Activated CD4-positive, alpha-beta memory T cell treated with anti-CD3 and anti-CD28 coated beads for 36 hours (primary cell): ENCODE data around the gene TNFSF13B. TPM values are rescaled to one million over a fixed set of nuclear protein-coding genes. Genes with fewer than 3 reads are reported as not detected.
A peak's percentile ranks its signal among the peaks of the same experiment; 100 is the strongest.
"Not testable (repeated sequence)": the region's sequence is repeated elsewhere in the genome, so short reads cannot be mapped to it uniquely, and the experiment has no call there.

Experiments used
- CTCF ChIA-PET: fragments of 350-600 bp; sonication (Branson Sonifier 250); formaldehyde crosslinking; loops from one replicate; lab custom pipeline; 2021; ENCODE audit warnings: antibody characterized with exemption, inconsistent platforms; lab: Charles Lee
- POLR2A ChIA-PET: fragments of 350-600 bp; sonication (Branson Sonifier 250); formaldehyde crosslinking; loops from one replicate; lab custom pipeline; 2021; ENCODE audit warnings: antibody characterized with exemption; lab: Charles Lee
- DNase-seq: peaks from one replicate; pipeline ENCODE4 v3.0.0-alpha.2; 2020
- H3K27ac Mint-ChIP-seq: one replicate; pipeline ENCODE4 v1.8.0; 2021; ENCODE audit warnings: mixed read lengths
- H3K27me3 Mint-ChIP-seq: one replicate; pipeline ENCODE4 v1.8.0; 2021; ENCODE audit warnings: mixed read lengths
- H3K36me3 Mint-ChIP-seq: one replicate; pipeline ENCODE4 v1.8.0; 2021; ENCODE audit warnings: mixed read lengths
- H3K4me1 Mint-ChIP-seq: one replicate; pipeline ENCODE4 v1.8.0; 2021; ENCODE audit warnings: low read depth, mixed read lengths
- H3K4me3 Mint-ChIP-seq: one replicate; pipeline ENCODE4 v1.8.0; 2021; ENCODE audit warnings: mild to moderate bottlenecking, mixed read lengths
- H3K9me3 Mint-ChIP-seq: one replicate; pipeline ENCODE4 v1.8.0; 2021; ENCODE audit warnings: mixed read lengths
- intact Hi-C: fragments of 100-400 bp; cut with micrococcal nuclease; formaldehyde crosslinking; loops from one replicate; pipeline ENCODE4 v1.15.1; 2023
- total RNA-seq, 2 experiments: library from RNA; stranded (reverse); gene quantifications; one replicate each; pipeline ENCODE4 v1.2.3, GENCODE V29; 2021

Gene TNFSF13B
- total RNA-seq, 2 experiments from 2014 or later, result 3.1 to 4.3 TPM

- intact Hi-C loops, result no loop called here
- H3K4me1 Mint-ChIP-seq, result peaks cover 7% of the 10 kb centered on the region
- no peaks in the 10 kb centered on the region for H3K9me3 Mint-ChIP-seq
- no peaks in the 10 kb centered on the region for H3K27me3 Mint-ChIP-seq
- ChIA-PET POLR2A (no interaction called here), CTCF (no interaction called here)
- DNase-seq, result no peak
- no peaks in the 10 kb centered on the region for H3K36me3 Mint-ChIP-seq
- no peak overlapping the region for H3K27ac Mint-ChIP-seq
- no peak overlapping the region for H3K4me3 Mint-ChIP-seq
Observed at GRCh38 chr13:108288741-108289140, 19.2 kb downstream of the TNFSF13B start.

DNA sequence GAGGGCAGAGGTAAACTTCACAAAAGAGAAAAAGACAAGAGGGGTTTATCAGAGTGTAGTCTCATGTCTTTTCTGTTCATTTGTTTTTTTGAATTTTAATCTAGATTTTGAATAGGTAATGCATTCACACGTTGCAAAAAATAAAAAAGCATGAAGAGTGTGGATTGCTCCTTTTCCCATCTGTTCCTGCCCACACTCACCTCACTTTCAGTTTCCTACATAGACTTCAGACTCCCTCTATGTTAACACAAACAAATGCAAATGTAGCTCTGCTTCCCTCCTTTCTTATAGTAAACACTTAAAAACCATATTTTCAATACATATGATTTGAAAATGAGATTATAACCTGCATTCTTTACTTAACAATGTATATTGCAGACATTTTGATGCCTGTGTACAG is 20.3 kb downstream of the TNFSF13B start:
- POLR2A ChIA-PET, result no interaction called here
- intact Hi-C loops, result no loop called here
- no peaks in the 10 kb centered on the region for H3K9me3 Mint-ChIP-seq
- no peaks in the 10 kb centered on the region for H3K36me3 Mint-ChIP-seq
- H3K4me1 Mint-ChIP-seq, result peaks cover 7% of the 10 kb centered on the region
- CTCF ChIA-PET, result no interaction called here
- no peak overlapping the region for H3K4me3 Mint-ChIP-seq
- H3K27ac Mint-ChIP-seq, result no peak overlapping the region
- no peak for DNase-seq
- no peaks in the 10 kb centered on the region for H3K27me3 Mint-ChIP-seq

GRCh38 chr13:108297114-108297513 is 27.6 kb downstream of the TNFSF13B start:
- Mint-ChIP-seq H3K27me3 (no peaks in the 10 kb centered on the region), H3K36me3 (peaks cover 17% of the 10 kb centered on the region), H3K4me3 (no peak overlapping the region), H3K27ac (no peak overlapping the region), H3K9me3 (peaks cover 10% of the 10 kb centered on the region), H3K4me1 (no peaks in the 10 kb centered on the region)
- ChIA-PET CTCF (no interaction called here), POLR2A (no interaction called here)
- intact Hi-C loops, result no loop called here
- no peak for DNase-seq

GRCh38 chr13:108302279-108302678 is 32.8 kb downstream of the TNFSF13B start:
- no peak overlapping the region for H3K4me3 Mint-ChIP-seq
- ChIA-PET POLR2A (no interaction called here), CTCF (no interaction called here)
- H3K27me3 Mint-ChIP-seq, result no peaks in the 10 kb centered on the region
- intact Hi-C loops, result no loop called here
- peaks cover 5% of the 10 kb centered on the region for H3K9me3 Mint-ChIP-seq
- H3K27ac Mint-ChIP-seq, result no peak overlapping the region
- H3K4me1 Mint-ChIP-seq, result peaks cover 14% of the 10 kb centered on the region
- peaks cover 19% of the 10 kb centered on the region for H3K36me3 Mint-ChIP-seq
- DNase-seq, result no peak

- POLR2A ChIA-PET, result no interaction called here
- no peaks in the 10 kb centered on the region for H3K27me3 Mint-ChIP-seq
- no peak overlapping the region for H3K4me3 Mint-ChIP-seq
- CTCF ChIA-PET, result no interaction called here
- peaks cover 18% of the 10 kb centered on the region for H3K4me1 Mint-ChIP-seq
- intact Hi-C loops, result loop anchor here (2.0 kb wide), 1 partner anchor 34 kb away; no protein-coding TSS in a partner anchor
- no peak overlapping the region for H3K27ac Mint-ChIP-seq
- H3K9me3 Mint-ChIP-seq, result peaks cover 6% of the 10 kb centered on the region
- H3K36me3 Mint-ChIP-seq, result peaks cover 14% of the 10 kb centered on the region
- no peak for DNase-seq
Observed at GRCh38 chr13:108304170-108305016, 34.9 kb downstream of the TNFSF13B start.

GRCh38 chr13:108305655-108306054 is 36.1 kb downstream of the TNFSF13B start:
- no peak overlapping the region for H3K4me3 Mint-ChIP-seq
- DNase-seq, result no peak
- H3K9me3 Mint-ChIP-seq, result peaks cover 6% of the 10 kb centered on the region
- H3K27ac Mint-ChIP-seq, result no peak overlapping the region
- ChIA-PET POLR2A (no interaction called here), CTCF (no interaction called here)
- peaks cover 18% of the 10 kb centered on the region for H3K4me1 Mint-ChIP-seq
- intact Hi-C loops, result loop anchor here (2.0 kb wide), 1 partner anchor 35 kb away; no protein-coding TSS in a partner anchor
- peaks cover 14% of the 10 kb centered on the region for H3K36me3 Mint-ChIP-seq
- H3K27me3 Mint-ChIP-seq, result no peaks in the 10 kb centered on the region

GRCh38 chr13:108306860-108307259 is 37.3 kb downstream of the TNFSF13B start:
- no peak for DNase-seq
- ChIA-PET CTCF (interaction anchor here (0.7 to 0.9 kb wide), 2 partner anchors 11 to 36 kb away, joined by 3 to 4 read pairs; no protein-coding TSS in a partner anchor), POLR2A (no interaction called here)
- Mint-ChIP-seq H3K27me3 (no peaks in the 10 kb centered on the region), H3K4me3 (no peak overlapping the region), H3K36me3 (peaks cover 14% of the 10 kb centered on the region), H3K9me3 (peaks cover 11% of the 10 kb centered on the region), H3K27ac (peak overlapping the region; percentile 59), H3K4me1 (peaks cover 18% of the 10 kb centered on the region)
- intact Hi-C loops, result no loop called here

DNA sequence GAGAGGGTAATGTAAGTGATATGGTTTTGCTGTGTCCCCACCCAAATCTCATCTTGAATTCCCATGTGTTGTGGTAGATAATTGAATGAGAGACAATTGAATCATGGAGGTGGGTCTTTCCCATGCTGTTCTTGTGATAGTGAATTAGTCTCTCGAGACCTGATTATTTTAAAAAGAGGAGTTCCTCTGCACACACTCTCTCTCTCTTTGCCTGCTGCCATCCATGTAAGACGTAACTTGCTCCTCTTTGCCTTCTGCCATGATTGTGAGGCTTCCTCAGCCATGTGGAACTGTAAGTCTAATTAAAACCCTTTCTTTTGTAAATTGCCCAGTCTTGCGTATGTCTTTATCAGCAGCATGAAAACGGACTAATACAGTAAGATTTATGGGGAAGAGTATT is 42.1 kb downstream of the TNFSF13B start:
- CTCF ChIA-PET, H3K27me3 Mint-ChIP-seq, POLR2A ChIA-PET, H3K27ac Mint-ChIP-seq, DNase-seq, intact Hi-C loops, H3K4me3 Mint-ChIP-seq, H3K36me3 Mint-ChIP-seq: not testable (repeated sequence)
- H3K4me1 Mint-ChIP-seq, result peaks cover 16% of the 10 kb centered on the region
- H3K9me3 Mint-ChIP-seq, result peaks cover 12% of the 10 kb centered on the region

DNA sequence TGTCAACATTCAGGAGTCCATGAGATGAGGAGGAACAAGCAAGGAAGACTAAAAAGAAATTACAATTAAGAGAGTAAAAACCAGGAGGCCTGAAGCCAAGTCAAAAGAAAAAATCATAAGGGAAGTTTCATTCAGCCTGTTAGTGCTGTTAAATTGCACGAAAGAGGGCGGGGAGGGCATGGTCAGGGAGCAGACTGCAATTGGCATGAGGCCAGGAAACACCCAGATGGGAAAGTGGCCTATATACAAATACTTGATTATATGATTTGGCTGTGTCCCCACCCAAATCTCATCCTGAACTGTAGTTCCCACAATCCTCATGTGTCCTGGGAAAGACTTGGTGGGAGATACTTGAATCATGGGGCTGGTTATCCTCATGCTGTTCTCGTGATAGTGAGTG is 43.9 kb downstream of the TNFSF13B start:
- ChIA-PET CTCF (no interaction called here), POLR2A (no interaction called here)
- H3K27ac Mint-ChIP-seq, result no peak overlapping the region
- peaks cover 6% of the 10 kb centered on the region for H3K36me3 Mint-ChIP-seq
- no peak for DNase-seq
- no peaks in the 10 kb centered on the region for H3K27me3 Mint-ChIP-seq
- no peak overlapping the region for H3K4me3 Mint-ChIP-seq
- intact Hi-C loops, result no loop called here
- H3K4me1 Mint-ChIP-seq, result peaks cover 6% of the 10 kb centered on the region
- peaks cover 12% of the 10 kb centered on the region for H3K9me3 Mint-ChIP-seq

DNA sequence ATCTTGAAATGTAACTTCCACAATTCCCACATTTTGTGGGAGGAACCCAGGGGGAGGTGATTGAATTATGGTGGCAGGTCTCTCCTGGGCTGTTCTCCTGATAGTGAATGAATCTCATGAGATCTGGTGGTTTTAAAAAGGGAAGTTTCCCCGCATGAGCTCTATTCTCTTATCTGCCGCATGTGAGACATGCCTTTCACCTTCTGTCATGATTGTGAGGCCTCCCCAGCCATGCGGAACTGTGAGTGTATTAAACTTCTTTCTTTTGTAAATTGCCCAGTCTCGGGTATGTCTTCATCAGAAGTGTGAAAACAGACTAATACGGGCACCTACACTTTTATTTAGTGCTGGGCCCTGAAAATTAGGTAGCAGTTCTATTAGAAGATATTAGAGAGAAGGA is 45.8 kb downstream of the TNFSF13B start:
- no peaks in the 10 kb centered on the region for H3K36me3 Mint-ChIP-seq
- no peak overlapping the region for H3K4me3 Mint-ChIP-seq
- ChIA-PET POLR2A (no interaction called here), CTCF (no interaction called here)
- H3K9me3 Mint-ChIP-seq, result peaks cover 6% of the 10 kb centered on the region
- H3K4me1 Mint-ChIP-seq, result peaks cover 6% of the 10 kb centered on the region
- intact Hi-C loops, result no loop called here
- H3K27me3 Mint-ChIP-seq, result no peaks in the 10 kb centered on the region
- H3K27ac Mint-ChIP-seq, result no peak overlapping the region
- no peak for DNase-seq

DNA sequence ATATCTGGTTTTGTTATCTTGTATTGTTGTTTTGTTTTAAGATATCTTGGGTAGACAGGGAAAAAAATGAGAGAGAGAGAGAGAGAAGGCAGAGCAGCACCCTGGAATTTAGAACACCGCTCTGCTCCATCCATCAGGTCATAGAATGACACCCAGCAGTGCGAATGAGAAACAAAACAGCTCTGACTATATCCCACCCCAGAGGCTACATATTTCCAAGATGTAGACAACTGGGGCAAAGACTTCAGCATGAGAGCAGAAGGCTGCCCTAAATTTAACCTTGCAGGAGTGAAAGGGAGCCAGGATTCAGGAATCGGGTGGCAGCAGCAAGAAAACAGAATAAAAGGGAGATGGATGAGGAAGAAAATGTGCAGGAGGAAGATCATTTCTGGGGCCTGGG is 46.5 kb downstream of the TNFSF13B start:
- H3K9me3 Mint-ChIP-seq, result peaks cover 6% of the 10 kb centered on the region
- ChIA-PET POLR2A (no interaction called here), CTCF (no interaction called here)
- no peak for DNase-seq
- H3K36me3 Mint-ChIP-seq, result no peaks in the 10 kb centered on the region
- H3K27ac Mint-ChIP-seq, result no peak overlapping the region
- H3K27me3 Mint-ChIP-seq, result no peaks in the 10 kb centered on the region
- intact Hi-C loops, result no loop called here
- H3K4me3 Mint-ChIP-seq, result no peak overlapping the region
- peaks cover 6% of the 10 kb centered on the region for H3K4me1 Mint-ChIP-seq

DNA sequence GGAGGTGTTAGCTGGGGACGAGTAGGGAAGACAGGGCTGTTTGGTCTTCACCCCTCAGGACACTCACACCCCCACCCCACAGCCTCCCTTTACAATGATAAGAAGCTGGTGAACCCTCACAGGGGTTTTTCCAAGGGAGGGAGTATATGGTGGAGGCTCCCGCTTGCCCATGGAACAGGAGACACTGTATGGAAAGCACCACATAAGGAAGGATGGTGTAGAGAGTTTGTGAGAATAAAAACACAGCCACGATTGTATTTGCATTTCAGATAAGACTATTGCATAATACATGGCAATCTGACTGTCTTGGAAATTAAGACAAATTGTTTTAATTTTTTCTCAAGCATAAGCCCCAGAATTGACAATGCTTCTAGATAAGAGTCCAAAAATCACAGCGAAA is 46.9 kb downstream of the TNFSF13B start:
- H3K9me3 Mint-ChIP-seq, result peaks cover 5% of the 10 kb centered on the region
- no peak overlapping the region for H3K4me3 Mint-ChIP-seq
- H3K4me1 Mint-ChIP-seq, result peaks cover 6% of the 10 kb centered on the region
- intact Hi-C loops, result no loop called here
- H3K36me3 Mint-ChIP-seq, result no peaks in the 10 kb centered on the region
- no peak for DNase-seq
- ChIA-PET CTCF (no interaction called here), POLR2A (no interaction called here)
- no peaks in the 10 kb centered on the region for H3K27me3 Mint-ChIP-seq
- no peak overlapping the region for H3K27ac Mint-ChIP-seq
